GM19452 (cell line): Measurements from ENCODE around the gene VSNL1.

Experiments
- ATAC-seq: cut with Tn5 transposase; IDR thresholded peaks from one replicate; pipeline ENCODE4 v1.9.1; 2021; ENCODE audit not compliant: unreplicated experiment

VSNL1 gene

GRCh38 chr2:17688600-17688999 is 148.1 kb downstream of the VSNL1 start:
- no peak for ATAC-seq

GRCh38 chr2:17689010-17689409 is 148.5 kb downstream of the VSNL1 start:
- ATAC-seq = no peak

- no peak for ATAC-seq
Measured at GRCh38 chr2:17690776-17691175, 150.3 kb downstream of the VSNL1 start.
